Coronary artery (tissue), 2 donors: ENCODE results near the gene IZUMO1R.
A peak's percentile ranks its signal among the peaks of the same experiment; 100 is the strongest.
"Not testable (repeated sequence)": the region's sequence is repeated elsewhere in the genome, so short reads cannot be mapped to it uniquely, and the experiment has no call there.

Experiments used
- DNase-seq: peaks from one replicate; pipeline ENCODE4 v3.0.0-alpha.2; 2017; ENCODE audit warnings: low spot score
- H3K27ac ChIP-seq, 2 donors: fragments of 200-600 bp; sonication (generic); one replicate each; pipeline ENCODE4 v1.5.1; 2016 to 2019
- H3K4me3 ChIP-seq: fragments of 200-600 bp; sonication (generic); 2 replicates; pipeline ENCODE4 v1.5.1; 2016; ENCODE audit warnings: mild to moderate bottlenecking, moderate library complexity
- TF ChIP-seq, protein P1 (sequence below): fragments of 200-600 bp; sonication (generic); IDR thresholded peaks from one replicate; pipeline ENCODE4 v1.5.1; 2019; ENCODE audit warnings: antibody characterized with exemption

Gene IZUMO1R

DNA sequence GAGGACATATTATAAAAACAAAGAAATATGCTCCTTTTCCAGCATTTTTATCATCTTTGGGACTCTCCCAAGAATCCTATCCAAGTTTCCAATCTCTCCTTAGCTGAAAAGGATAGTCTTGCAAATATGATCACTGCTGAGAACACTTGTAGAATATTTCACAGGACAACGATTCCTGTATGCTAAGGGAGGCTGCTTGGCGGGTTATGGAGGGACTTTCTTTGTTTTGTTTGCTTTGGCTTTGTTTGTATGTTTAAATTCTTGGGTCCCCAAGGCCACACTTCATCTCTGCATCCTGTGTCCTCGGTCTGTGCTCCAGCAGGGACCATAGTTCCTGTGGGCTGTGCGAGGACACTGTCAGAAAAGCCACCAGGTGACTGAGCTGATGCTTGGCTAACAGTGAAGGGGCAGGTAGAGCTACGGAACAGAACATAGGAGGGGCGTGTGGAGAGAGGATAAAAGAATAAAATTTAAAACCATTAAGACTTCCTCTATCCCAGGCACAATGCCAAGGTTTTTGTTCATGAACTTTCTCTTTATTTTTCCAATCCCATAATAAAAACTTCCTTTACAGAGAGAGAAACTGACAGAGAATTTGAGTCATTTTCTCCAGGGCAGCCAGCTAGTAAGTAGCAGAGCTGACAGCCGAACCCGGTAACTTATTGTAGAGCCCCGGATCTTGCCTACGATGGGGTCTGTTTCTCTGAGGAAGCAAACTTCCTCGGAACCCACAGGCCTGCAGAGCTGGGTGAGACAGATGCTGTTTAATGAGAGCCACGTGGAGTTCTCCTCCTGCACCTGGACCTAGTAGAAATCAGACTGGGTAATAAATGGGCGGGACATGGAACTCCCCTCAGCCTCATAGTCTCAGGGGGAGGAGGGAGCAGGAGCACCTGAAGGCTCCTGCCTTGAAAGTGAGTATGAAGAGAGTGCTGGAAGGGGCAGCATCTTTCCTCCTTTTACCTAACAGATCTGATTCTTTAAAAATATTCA is at the start of gene IZUMO1R:
Gene IZUMO1R (plus strand): TSS at position 615 of the 993 bp plus-strand sequence. CDS start 1,057 bp downstream, outside the sequence.
- no peak for DNase-seq
- peak within 1 kb of the TSS; percentile 11 to 79 for H3K27ac ChIP-seq
- peak within 1 kb of the TSS; percentile 45 for H3K4me3 ChIP-seq
- TF ChIP-seq, protein P1, sequence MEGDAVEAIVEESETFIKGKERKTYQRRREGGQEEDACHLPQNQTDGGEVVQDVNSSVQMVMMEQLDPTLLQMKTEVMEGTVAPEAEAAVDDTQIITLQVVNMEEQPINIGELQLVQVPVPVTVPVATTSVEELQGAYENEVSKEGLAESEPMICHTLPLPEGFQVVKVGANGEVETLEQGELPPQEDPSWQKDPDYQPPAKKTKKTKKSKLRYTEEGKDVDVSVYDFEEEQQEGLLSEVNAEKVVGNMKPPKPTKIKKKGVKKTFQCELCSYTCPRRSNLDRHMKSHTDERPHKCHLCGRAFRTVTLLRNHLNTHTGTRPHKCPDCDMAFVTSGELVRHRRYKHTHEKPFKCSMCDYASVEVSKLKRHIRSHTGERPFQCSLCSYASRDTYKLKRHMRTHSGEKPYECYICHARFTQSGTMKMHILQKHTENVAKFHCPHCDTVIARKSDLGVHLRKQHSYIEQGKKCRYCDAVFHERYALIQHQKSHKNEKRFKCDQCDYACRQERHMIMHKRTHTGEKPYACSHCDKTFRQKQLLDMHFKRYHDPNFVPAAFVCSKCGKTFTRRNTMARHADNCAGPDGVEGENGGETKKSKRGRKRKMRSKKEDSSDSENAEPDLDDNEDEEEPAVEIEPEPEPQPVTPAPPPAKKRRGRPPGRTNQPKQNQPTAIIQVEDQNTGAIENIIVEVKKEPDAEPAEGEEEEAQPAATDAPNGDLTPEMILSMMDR: no peak

DNA sequence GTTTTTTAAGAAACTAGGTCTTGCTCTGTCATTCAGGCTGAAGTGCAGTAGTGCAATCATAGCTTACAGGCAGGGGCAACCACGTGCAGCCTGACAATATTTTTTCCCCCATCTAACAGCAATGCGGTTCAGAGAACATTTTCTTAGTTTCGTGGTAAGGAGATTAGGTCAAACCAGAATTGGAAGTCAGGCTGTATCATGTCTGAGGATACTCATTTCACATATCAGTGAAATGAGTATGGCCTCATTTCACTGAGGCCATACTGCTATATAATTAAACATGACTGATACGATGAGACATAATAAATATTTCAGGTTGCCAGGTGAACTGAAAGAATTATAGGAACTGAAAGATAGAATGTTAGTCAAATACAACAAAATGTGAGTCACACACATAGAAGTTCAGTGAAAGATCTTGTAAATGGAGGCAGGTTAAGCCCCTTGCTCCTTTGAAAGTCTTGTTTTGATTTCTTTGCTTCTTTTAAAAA is 32.5 kb upstream of the IZUMO1R start:
- TF ChIP-seq, protein P1: no peak
- no peak overlapping the region for H3K4me3 ChIP-seq
- no peak for DNase-seq
- no peak overlapping the region for H3K27ac ChIP-seq

DNA sequence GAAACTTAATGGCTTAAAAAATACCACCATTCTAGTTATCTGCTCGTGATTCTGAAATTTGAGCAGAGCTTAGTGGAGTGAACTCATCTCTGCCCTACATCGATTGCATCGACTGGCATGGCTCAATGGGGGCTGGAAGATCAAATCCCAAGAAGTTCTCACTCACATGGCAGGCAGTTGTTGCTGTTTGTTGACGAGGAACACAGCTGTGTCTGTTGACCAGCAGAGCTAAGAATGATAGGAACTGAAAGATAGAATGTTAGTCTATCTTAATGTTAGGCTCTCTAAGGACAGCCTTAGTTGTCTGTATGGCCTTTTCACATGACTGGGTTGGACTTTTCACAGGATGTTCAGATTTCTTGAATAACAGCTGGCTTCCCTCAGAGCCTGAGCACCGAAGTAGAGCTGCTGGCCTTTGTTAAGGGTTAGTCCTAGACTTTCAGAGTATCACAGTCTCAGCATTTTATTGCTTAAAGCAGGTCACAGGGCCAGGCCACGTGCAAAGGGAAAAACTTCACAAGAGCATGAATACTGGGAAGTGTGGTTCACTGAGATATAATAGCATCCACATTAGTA is 31.6 kb upstream of the IZUMO1R start:
- no peak overlapping the region for H3K27ac ChIP-seq
- no peak overlapping the region for H3K4me3 ChIP-seq
- DNase-seq: no peak
- TF ChIP-seq, protein P1: no peak

DNA sequence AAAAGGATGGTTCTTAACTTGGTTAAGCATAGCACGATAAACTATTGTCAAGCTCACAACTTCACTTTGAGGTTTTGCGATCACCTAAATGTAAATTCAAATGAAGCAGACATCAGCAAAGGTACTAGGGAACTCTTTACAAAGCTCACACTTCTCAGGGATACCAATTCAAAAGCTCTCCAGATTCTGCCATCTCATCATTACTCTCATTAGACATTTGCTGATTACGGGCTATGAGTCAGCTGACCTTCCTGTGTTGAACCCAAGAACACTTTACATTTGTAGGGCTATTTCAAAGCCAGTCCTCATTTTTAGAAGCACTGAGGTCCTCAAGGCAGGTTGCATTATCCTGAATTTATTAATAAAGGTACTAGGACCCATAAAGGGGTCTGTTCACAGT is 28.4 kb upstream of the IZUMO1R start:
- TF ChIP-seq, protein P1: no peak
- no peak for DNase-seq
- no peak overlapping the region for H3K4me3 ChIP-seq
- no peak overlapping the region for H3K27ac ChIP-seq

DNA sequence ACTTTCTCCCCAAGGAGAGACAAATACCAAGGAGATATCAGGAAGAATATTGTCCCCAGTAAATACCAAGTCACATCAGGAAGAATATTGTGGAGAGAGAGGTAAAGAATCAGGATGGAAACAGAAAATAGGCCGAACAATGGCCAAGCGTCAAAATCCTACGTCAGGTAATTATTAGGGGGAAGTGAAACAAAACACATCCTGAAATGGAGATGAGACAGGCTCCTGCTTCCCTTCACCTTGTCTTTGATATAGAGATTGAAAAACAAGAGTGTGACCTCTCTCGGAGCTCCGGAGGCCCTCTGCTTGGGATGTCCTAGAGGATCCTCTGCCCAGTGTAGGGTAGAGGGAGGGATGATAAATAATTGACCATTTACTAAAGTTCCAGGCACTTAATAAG is 27.4 kb upstream of the IZUMO1R start:
- H3K4me3 ChIP-seq: no peak overlapping the region
- DNase-seq: no peak
- H3K27ac ChIP-seq: no peak overlapping the region
- TF ChIP-seq, protein P1: no peak

DNA sequence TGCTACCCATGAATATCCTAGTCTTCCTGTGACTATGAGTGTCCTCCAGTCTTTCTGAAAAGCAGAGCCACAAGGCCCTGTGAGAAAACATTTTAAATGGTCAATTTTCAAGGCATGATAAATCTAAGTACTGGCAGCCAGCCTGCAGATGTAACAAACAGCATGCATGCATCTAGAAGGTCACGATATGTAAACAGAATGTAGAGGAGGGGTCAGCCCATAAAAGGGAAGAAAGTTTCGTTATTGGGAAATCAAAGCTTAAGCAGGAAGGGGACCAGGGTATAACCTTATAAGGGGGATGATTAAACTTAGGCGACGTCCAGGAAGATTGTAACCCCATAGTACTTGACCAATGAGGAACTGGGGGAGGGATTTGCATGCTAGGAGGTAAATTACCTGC is 26.2 kb upstream of the IZUMO1R start:
- not testable (repeated sequence) for DNase-seq

DNA sequence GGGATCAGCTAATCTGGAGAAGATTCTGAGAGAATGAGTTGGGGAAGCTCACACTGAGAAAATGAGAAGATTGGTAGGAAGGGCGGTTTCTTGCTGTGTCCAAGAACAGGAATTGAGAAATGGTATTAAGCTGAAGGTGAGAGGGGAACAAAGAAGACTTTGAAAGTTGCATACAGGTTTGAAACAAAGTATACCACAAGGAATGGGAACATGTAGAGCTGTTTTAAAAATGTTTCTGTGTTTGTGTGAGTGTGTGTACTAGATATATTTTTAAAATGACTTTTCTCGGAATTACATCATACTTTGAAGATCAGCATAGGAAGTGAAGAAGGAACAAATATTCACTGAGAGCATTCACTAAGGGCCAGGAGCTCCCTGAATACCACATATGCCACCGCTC is 24.4 kb upstream of the IZUMO1R start:
- no peak for DNase-seq
- no peak overlapping the region for H3K27ac ChIP-seq
- TF ChIP-seq, protein P1: no peak
- no peak overlapping the region for H3K4me3 ChIP-seq

More for the DNA sequence above, 26.2 kb upstream of the IZUMO1R start:
- H3K4me3 ChIP-seq, H3K27ac ChIP-seq: not testable (repeated sequence)
